SIG-M5 treated with dmso at 0.1 percent for 504 hours (cell line): ENCODE data around the gene CPS1.

Experiments used
- DNase-seq: peaks from one replicate; lab custom pipeline; 2025; ENCODE audit not compliant: unreplicated experiment; lab: John Stamatoyannopoulos, UW

CPS1 gene

GRCh38 chr2:210546424-210547208 lies 9.8 kb upstream of the CPS1 start:
- no peak for DNase-seq

GRCh38 chr2:210548031-210548430 lies 8.4 kb upstream of the CPS1 start:
- no peak for DNase-seq

- no peak for DNase-seq
Measured at GRCh38 chr2:210548878-210549384, 7.5 kb upstream of the CPS1 start.

GRCh38 chr2:210551001-210551400 lies 5.4 kb upstream of the CPS1 start:
- DNase-seq = no peak

GRCh38 chr2:210553373-210553772 lies 3.0 kb upstream of the CPS1 start:
- no peak for DNase-seq

GRCh38 chr2:210555555-210555954 lies 844 bp upstream of the CPS1 start:
- DNase-seq = no peak

GRCh38 chr2:210557721-210558120 lies 1.3 kb downstream of the CPS1 start:
- no peak for DNase-seq

- DNase-seq = no peak
Measured at GRCh38 chr2:210558708-210559107, 2.3 kb downstream of the CPS1 start.

GRCh38 chr2:210559182-210559581 lies 2.8 kb downstream of the CPS1 start:
- no peak for DNase-seq

GRCh38 chr2:210561475-210561874 lies 5.1 kb downstream of the CPS1 start:
- DNase-seq = no peak

GRCh38 chr2:210562091-210562490 lies 5.7 kb downstream of the CPS1 start:
- no peak for DNase-seq

- DNase-seq = no peak
Measured at GRCh38 chr2:210562502-210563080, 6.2 kb downstream of the CPS1 start.

- no peak for DNase-seq
Measured at GRCh38 chr2:210567279-210567678, 10.9 kb downstream of the CPS1 start.

- no peak for DNase-seq
Measured at GRCh38 chr2:210568108-210568507, 11.7 kb downstream of the CPS1 start.

GRCh38 chr2:210577263-210578071 lies 21.1 kb downstream of the CPS1 start:
- peak; percentile 70 for DNase-seq

GRCh38 chr2:210584834-210585233 lies 28.4 kb downstream of the CPS1 start:
- no peak for DNase-seq

- no peak for DNase-seq
Measured at GRCh38 chr2:210586381-210586780, 30.0 kb downstream of the CPS1 start.

GRCh38 chr2:210591663-210592062 lies 35.3 kb downstream of the CPS1 start:
- no peak for DNase-seq

GRCh38 chr2:210592726-210593125 lies 36.3 kb downstream of the CPS1 start:
- DNase-seq = no peak

- no peak for DNase-seq
Measured at GRCh38 chr2:210593166-210593565, 36.8 kb downstream of the CPS1 start.

GRCh38 chr2:210598219-210598618 lies 41.8 kb downstream of the CPS1 start:
- DNase-seq = no peak

- DNase-seq = no peak
Measured at GRCh38 chr2:210599476-210599875, 43.1 kb downstream of the CPS1 start.
